Measurements from ENCODE around the gene GPR37. TPM values are rescaled to one million over a fixed set of nuclear protein-coding genes. Genes with fewer than 3 reads are reported as not detected.

The GPR37 gene, protein sequence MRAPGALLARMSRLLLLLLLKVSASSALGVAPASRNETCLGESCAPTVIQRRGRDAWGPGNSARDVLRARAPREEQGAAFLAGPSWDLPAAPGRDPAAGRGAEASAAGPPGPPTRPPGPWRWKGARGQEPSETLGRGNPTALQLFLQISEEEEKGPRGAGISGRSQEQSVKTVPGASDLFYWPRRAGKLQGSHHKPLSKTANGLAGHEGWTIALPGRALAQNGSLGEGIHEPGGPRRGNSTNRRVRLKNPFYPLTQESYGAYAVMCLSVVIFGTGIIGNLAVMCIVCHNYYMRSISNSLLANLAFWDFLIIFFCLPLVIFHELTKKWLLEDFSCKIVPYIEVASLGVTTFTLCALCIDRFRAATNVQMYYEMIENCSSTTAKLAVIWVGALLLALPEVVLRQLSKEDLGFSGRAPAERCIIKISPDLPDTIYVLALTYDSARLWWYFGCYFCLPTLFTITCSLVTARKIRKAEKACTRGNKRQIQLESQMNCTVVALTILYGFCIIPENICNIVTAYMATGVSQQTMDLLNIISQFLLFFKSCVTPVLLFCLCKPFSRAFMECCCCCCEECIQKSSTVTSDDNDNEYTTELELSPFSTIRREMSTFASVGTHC
- not detected for total RNA-seq

DNA sequence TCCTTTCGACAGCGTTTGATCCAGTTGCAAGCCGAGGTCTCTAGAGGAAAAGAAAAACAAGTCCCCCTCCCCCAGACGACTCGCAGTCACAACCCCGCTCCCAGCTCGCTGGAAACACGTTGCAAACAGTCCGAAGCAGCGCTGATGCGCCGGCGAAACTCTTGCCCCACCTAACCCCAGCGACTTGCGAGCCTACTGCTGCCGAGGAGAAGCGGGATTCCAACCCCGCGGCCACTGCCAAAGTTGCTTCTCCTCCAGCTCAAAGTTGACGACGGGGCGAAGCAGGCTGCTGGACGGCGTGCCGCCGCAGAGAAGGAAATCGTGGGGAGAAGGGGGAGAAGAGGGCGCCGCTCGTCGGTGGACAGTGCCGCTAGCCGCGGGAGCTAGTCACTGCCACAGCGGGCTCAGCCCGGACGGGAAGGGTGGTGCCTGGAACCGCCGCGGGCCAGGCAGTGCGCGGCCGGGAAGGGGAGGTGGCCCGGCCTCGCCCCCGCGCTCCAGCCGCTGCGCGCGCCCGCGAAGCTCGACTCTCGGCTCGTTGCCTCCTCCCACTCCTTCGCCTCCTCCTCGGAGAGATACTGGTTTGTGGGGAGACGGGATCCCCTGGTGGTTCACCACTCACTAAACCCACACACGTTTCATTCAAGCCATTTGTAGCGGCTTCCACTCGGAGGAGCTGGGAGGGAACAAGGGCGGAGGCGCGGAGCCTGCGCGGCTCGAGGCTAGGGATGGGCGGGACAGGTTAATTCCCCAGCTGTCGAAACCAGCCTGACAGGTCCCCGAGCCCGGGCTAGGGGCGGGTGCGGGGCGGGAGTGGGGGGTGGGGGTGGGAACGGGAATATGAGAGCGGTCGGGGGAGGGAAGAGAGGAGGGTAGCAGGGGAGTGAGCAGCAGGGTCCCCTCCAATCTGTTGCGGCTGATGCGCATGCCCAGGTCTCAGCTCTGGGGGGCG is at the start of gene GPR37:
TSS of gene GPR37 (minus strand) at position 392 of the 952 bp plus-strand sequence. CDS start 816 bp downstream, outside the sequence.
- ChIA-PET POLR2A (no interaction called here), CTCF (no interaction called here)

DNA sequence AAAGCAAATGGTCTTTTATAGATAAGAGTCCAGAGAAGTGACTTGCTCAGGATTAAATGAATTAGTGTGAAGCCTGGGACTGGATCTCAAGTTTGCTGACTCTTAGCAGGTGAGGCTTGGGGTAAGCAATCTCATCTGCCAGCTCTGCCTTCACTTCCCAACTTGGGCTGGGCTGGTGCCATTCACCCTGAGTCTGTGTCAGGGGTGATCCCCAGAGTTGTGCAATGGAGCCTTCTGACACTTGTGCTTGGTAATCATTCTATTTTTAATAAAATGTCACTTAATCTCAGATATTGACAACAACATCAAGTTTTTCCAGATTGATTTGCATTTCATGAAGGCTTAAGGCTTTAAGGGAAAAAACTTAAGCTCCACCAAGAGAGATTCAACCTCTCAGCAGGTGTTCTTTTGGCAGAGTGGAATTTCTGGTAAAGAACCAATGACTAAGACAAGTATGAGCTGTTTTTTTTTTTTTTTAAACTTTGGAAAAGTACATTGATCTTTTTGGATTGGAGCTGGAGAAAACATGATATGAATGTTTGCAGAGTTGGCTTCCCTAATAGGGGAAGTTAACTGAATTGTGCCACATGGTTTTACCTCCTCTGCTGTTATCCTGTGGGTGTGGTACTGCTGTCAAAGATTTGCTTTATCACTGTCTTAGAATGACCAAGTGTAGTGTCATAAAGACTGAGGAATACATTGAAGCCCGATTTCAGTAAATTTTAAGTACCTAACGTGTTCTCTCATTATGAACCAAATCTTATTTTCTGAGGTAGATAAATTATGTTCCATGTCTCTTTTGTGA is 48.6 kb upstream of the GPR37 start:
- ChIA-PET CTCF (interaction anchor here (1.1 kb wide), 1 partner anchor 13 kb away, joined by 3 read pairs; no protein-coding TSS in a partner anchor), POLR2A (no interaction called here)

GRCh38 chr7:124812764-124813163 is 47.2 kb upstream of the GPR37 start:
- POLR2A ChIA-PET, result no interaction called here
- CTCF ChIA-PET, result no interaction called here

DNA sequence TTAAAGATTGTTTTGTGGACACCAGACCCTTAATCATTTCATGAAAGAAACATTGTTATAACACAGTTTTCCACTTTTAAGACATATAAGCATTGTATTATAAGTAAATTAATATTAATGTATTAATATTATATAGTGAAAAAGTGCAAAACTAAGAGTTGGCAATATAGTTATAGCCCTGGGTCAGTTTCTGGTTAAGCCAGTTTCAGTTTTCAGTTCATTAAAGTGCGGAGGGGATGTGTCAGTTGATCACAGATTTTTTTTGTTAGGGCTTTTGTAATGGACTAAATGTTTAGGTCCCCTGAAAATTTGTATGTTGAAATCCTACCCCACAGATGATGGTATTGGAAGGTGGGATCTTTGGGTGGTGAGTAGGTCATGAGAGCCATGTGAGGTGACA is 45.7 kb upstream of the GPR37 start:
- POLR2A ChIA-PET, result no interaction called here

GRCh38 chr7:124810605-124811004 is 45.0 kb upstream of the GPR37 start:
- ChIA-PET POLR2A (no interaction called here), CTCF (no interaction called here)

More for the DNA sequence above, 45.7 kb upstream of the GPR37 start:
- CTCF ChIA-PET, result no interaction called here

DNA sequence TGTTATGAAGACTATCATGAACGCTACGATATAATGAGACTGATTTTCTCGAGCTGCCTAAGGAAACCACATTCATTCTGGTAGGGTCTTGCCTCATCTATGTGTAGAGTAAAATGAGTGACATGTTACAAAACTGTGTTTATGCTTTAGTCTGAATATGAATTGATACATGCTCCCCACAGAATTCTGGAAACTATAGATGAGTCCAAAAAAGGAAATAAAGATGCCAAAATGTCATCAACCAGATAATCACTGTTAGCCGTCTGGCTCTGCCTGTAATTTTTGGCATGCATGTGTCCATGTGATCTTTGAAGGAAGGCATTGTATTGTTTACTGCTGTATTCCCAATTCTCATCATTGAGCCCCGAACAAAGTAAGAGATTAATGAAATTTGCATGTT is 42.6 kb upstream of the GPR37 start:
- ChIA-PET CTCF (no interaction called here), POLR2A (no interaction called here)

DNA sequence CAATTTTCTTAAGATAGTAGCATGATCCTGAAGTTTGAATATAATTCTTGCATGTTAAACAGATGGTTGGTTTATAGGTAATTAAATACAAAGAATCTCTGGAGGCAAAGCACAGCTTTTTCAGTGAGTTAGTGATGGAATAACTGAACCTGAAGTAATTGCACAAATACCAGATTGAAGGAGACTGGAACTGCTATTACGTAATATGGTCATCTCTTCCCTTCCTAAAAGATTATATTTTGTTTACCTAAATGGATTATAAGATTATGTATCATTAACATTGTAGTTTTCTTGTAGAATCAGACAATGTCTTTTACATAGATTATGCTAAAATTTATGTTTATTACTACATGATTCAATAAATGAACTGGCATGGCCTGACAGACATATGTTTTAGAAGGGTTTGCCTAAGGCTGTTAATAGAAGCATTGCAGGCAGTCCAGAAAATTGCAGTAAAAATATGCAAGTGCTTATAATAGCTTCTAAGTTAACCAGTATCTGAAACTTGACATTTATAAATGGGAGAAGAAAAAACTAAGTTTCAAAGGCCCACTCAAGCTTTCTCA is 35.8 kb upstream of the GPR37 start:
- CTCF ChIA-PET, result interaction anchor here (0.8 kb wide), 1 partner anchor 13 kb away, joined by 3 read pairs; no protein-coding TSS in a partner anchor
- POLR2A ChIA-PET, result no interaction called here

DNA sequence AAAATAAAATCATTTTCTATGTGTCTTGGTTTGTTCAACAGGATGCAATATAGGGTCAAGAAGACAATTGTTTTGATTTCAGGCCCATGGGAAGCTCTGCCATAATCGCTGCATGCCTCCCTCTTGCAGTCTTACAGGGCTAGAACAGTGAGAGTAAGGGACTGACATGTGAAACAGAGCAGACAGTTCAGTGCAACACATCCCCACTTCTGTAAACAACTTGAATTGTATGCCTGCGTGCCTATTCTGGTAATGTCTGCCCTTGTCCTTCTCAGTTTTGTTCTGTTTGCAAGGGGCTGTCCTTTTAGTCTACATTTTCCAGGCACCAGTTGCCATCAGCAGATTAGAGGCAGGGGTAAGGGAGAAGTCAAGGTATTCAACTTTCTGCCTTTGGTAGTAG is 34.8 kb upstream of the GPR37 start:
- POLR2A ChIA-PET, result no interaction called here
- CTCF ChIA-PET, result no interaction called here

GRCh38 chr7:124799448-124799847 is 33.9 kb upstream of the GPR37 start:
- ChIA-PET POLR2A (no interaction called here), CTCF (no interaction called here)

DNA sequence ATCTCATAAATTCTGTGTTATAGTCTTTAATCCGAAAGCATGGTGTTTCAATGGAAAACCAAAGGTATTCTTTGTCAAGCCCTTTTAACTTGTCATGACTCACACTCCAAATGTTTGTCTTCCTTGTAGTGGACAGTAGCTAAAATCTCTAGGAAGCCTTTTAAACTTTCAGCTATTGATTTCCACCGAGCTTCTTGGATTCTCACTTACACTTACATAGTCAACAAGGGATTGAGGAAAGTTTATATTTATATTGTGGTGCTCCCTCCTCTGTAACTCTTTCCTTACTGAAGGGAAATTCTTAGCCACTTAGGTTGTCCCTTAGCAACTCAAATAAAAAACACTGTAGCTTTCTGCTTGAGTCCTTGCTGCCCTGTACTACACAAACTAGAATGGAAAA is 31.2 kb upstream of the GPR37 start:
- CTCF ChIA-PET, result no interaction called here
- POLR2A ChIA-PET, result no interaction called here

DNA sequence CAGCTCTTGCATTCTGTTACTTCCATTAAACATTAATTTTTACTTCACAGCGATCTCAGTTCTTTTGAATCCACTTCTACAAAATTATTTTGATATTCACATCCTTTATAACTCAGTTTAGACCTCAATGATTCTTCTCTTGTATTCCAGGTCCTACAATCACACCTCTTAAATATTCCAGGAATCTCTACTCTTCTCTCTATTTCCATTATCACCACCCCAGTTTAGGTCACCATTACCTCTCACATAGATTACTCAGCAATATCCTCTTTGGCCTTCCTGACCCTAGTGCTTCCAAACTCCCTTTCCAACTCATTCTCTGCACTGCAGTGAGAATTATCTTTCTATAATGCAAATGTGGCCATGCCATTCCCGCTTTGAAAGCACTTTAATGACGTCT is 27.1 kb upstream of the GPR37 start:
- CTCF ChIA-PET, result no interaction called here
- POLR2A ChIA-PET, result no interaction called here

DNA sequence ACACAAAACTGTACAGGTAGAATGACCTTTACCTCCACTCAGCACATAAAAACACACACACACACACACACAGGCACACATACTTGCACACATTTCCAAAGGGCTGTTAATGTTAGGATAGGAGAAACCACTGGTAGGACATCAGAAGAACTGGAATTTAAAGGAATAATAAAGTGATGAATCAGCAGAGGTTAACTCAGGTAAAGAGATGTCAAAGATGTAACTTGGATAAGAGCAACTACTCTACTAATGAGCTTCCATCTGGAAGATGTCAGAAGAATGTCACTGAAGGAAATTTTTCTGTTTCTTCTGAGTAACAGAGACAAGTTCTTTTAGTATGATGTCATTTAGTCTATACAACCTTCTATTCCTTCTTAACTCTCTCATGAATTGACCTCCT is 26.4 kb upstream of the GPR37 start:
- POLR2A ChIA-PET, result no interaction called here
- CTCF ChIA-PET, result no interaction called here

DNA sequence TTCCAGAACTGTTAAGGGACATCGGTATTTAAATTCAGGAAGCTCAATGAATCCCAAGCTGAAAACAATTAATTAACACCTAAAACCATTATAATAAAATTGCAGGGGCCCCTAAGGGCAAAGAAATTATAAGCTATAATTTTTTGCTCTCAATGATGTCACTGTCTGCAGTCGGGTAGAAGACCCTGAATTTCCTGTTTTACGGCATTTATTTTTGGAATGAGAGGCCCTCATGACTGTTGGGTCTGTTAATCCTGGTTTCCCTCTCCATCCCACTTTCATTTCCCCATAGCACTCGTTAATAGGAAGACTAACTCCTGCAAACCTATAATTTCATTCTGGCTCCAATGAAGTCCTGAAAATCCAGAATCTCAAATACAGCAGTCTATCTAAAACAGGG is 25.8 kb upstream of the GPR37 start:
- CTCF ChIA-PET, result no interaction called here
- POLR2A ChIA-PET, result no interaction called here

DNA sequence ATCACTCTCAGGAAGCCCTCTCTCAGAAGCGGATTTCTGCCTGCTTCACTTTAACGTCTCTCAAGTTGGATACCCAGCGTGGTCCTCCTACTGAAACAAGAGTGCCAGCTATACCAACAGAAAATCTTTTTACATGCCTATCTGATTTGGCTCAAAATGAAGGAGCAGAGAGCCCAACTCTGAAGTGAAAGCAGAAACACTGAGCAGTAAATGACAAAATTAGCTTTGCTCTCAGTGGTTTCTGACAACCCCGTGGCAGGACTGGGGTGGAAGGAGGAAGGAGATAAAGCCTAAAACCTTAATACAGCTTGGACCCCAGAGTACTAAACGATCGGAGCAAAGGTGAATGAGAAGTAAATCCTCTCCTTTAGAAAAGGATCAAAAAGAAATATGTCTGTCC is 25.1 kb upstream of the GPR37 start:
- ChIA-PET POLR2A (no interaction called here), CTCF (no interaction called here)

DNA sequence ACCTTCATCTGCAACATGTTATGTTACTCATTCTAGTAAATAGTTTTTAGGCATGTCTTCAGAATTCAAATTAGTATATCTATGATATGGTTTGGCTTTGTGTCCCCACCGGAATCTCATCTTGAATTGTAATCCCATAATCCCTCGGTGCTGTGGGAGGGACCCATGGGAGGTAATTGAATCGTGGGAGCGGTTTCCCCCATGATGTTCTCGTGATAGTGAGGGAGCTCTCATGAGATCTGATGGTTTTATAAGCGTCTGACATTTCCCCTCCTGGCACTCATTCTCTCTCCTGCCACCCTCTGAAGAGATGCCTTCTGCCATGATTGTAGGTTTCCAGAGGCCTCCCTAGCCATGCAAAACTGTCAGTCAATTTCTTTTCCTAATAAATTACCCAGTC is 20.4 kb upstream of the GPR37 start:
- ChIA-PET POLR2A (no interaction called here), CTCF (no interaction called here)

GRCh38 chr7:124784879-124785818 is 19.6 kb upstream of the GPR37 start:
- CTCF ChIA-PET, result no interaction called here
- POLR2A ChIA-PET, result no interaction called here

- ChIA-PET POLR2A (no interaction called here), CTCF (no interaction called here)
These were observed 17.7 kb upstream of the GPR37 start for GRCh38 chr7:124783271-124783670.

- POLR2A ChIA-PET, result no interaction called here
These were observed 16.5 kb upstream of the GPR37 start for GRCh38 chr7:124781907-124782734.

More at GRCh38 chr7:124781907-124782734, 16.5 kb upstream of the GPR37 start:
- CTCF ChIA-PET, result no interaction called here
